ENCODE results near the gene METTL24.

The METTL24 gene

DNA sequence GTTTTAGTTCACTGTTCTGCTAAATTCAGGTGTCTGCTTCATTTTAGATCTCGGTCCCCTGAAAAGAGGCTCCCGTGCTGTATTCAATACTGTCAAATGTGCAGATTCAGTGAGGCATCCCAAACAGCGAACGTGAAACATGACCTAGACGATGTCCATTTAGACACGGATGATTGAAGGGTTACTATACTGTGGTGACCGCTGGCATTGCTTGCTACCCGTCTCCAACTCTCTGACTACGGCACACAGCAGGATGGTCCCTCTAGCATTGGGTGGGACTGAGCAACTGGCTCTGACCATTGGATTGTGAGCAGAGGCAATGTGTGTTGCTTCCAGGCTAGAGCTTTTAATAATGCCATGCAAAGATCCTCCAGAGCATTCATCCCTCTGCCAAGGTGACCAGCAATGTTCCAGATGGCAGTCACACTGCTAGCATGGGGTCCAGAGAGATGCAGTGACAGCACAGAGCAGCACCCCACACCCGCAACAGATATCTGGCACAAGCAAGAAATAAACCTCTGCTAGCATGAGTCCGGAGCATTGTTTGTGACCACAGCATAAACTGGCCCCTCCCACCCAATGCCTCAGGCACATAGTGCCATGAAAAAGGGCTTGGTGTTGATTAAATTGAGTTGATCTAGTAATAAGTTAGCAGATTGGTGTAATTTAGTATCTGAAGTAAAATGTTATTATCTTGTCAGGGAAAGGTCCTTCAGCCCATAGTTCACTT, 9.0 kb downstream of the METTL24 start:
- TF ChIP-seq CTCF (conservative IDR thresholded peaks at IDR 0.05; ENCODE audit: low read length) = no peak
- no peak overlapping the region for H3K4me3 ChIP-seq (ENCODE audit: low read length)
- DNase-seq (ENCODE audit: low read depth) = no peak

- no peak for TF ChIP-seq CTCF (conservative IDR thresholded peaks at IDR 0.05; ENCODE audit: low read length)
- no peak for DNase-seq (ENCODE audit: low read depth)
- no peak overlapping the region for H3K4me3 ChIP-seq (ENCODE audit: low read length)
These were observed 13.1 kb downstream of the METTL24 start for GRCh38 chr6:110345025-110345424.

DNA sequence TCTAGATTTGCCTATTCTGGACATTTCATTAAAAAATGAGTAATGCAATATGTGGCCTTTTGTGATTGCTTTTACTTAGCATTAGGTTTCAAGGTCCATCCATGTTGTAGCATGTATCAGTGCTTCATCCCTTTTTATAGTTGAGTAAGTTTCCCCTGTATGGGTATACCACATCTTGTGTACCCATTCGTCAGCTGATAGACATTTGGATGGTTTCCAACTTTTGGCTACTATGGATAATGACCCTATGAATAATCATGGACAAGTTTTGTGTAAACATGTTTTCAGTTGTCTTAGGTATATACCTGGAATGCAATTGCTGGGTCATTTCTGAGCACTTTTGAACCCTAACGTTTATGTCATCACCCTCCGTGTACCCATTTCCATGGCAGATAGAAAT, 15.4 kb downstream of the METTL24 start:
- no peak for TF ChIP-seq CTCF (conservative IDR thresholded peaks at IDR 0.05; ENCODE audit: low read length)
- no peak overlapping the region for H3K4me3 ChIP-seq (ENCODE audit: low read length)
- no peak for DNase-seq (ENCODE audit: low read depth)

- H3K4me3 ChIP-seq (ENCODE audit: low read length) = no peak overlapping the region
- no peak for DNase-seq (ENCODE audit: low read depth)
- peak; percentile 52 for TF ChIP-seq CTCF (conservative IDR thresholded peaks at IDR 0.05; ENCODE audit: low read length)
These were observed 16.2 kb downstream of the METTL24 start for GRCh38 chr6:110341663-110342596.

- TF ChIP-seq CTCF (conservative IDR thresholded peaks at IDR 0.05; ENCODE audit: low read length) = no peak
These were observed 17.1 kb downstream of the METTL24 start for GRCh38 chr6:110341067-110341466.

DNA sequence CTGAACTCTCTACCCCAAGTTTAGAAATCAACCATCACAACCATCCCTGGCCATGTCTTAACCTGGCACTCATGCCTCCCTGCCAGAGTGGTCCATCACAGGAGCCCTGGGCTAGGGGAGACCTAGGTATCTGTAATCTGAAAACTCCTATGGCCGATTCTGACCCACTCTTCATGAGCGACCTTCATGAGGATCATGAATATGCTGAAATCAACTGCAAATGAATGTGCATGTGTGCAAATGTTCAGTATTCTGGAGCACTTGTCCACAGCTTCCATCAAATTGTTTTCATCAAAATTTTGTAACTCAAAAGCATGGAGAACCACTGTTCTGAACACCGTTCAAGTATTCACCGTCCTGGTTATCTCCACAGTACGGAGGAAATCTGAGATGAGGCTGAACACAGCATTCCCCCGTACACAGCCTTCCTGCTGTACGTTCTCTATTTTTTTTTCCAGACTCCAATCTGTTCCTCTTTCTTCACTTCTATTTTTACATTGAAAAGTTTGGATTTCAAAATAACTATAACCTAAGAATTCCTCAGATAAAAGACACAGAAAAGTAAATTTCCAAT, 17.7 kb downstream of the METTL24 start:
- H3K4me3 ChIP-seq (ENCODE audit: low read length) = no peak overlapping the region
- TF ChIP-seq CTCF (conservative IDR thresholded peaks at IDR 0.05; ENCODE audit: low read length) = no peak
- no peak for DNase-seq (ENCODE audit: low read depth)

More at GRCh38 chr6:110341067-110341466, 17.1 kb downstream of the METTL24 start:
- H3K4me3 ChIP-seq (ENCODE audit: low read length) = no peak overlapping the region
- no peak for DNase-seq (ENCODE audit: low read depth)

All from AG10803 (cell line).